GM13977 (cell line): ENCODE results near the gene ZNF547.

Experiments
- DNase-seq: peaks from one replicate; pipeline ENCODE4 v3.0.0; 2012; ENCODE audit warnings: low spot score
- in situ Hi-C: fragments of 300-500 bp; cut with MboI; formaldehyde crosslinking; loops from one replicate; pipeline ENCODE4 v1.12.0; 2022; ENCODE audit warnings: low sequenced_read_pairs, low pct_unique_long_range_greater_than_20kb, mixed read lengths, inconsistent platforms; ENCODE audit not compliant: unreplicated experiment
- TF ChIP-seq, protein P1 (sequence below): IDR thresholded peaks from 2 replicates; pipeline ENCODE4 v1.5.1; 2012; ENCODE audit warnings: mild to moderate bottlenecking, control low read depth; ENCODE audit not compliant: insufficient read depth; ENCODE audit errors: extremely low read depth, missing control alignments

Gene ZNF547

DNA sequence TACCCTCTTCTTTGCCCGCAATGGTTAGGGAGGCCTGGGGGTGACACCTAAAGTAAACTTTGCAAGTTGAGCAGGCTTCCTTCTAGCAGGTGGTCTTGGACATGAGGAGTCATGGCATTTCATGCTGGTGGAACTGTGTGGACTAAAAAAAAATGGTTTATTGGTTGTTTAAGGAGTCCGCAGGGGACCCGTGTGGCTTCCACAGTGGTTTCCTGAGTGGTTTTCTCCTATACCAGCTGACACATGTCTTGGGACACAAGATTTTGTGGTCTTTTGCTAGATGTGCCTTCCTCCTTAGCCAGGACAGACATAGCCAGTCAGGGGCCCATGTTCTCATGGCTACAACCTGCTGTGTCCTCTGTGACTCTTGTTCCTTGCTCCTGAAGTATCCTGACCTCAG is 41.6 kb upstream of the ZNF547 start:
- DNase-seq = no peak
- in situ Hi-C loops = no loop called here
- TF ChIP-seq, protein P1, sequence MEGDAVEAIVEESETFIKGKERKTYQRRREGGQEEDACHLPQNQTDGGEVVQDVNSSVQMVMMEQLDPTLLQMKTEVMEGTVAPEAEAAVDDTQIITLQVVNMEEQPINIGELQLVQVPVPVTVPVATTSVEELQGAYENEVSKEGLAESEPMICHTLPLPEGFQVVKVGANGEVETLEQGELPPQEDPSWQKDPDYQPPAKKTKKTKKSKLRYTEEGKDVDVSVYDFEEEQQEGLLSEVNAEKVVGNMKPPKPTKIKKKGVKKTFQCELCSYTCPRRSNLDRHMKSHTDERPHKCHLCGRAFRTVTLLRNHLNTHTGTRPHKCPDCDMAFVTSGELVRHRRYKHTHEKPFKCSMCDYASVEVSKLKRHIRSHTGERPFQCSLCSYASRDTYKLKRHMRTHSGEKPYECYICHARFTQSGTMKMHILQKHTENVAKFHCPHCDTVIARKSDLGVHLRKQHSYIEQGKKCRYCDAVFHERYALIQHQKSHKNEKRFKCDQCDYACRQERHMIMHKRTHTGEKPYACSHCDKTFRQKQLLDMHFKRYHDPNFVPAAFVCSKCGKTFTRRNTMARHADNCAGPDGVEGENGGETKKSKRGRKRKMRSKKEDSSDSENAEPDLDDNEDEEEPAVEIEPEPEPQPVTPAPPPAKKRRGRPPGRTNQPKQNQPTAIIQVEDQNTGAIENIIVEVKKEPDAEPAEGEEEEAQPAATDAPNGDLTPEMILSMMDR = no peak

DNA sequence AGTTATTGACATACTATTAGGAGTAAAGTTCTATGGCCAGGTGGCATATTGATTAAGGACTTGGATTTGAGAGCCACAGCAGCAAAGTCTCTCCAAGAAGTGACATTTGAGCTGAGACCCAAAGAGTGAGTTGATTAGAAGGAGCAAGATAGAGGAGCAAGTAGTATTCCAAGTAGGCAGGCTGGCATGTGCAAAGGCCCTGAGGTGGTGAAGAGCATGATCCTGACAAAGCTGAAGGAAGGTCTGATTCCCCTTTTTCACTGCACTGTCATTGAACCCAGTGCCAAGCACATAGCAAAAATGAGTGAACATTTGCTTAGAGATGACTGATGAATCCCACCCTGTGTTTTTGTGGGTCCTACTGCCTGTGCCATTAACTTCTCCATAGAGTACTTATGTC is 38.4 kb upstream of the ZNF547 start:
- DNase-seq = no peak
- TF ChIP-seq, protein P1 = no peak
- in situ Hi-C loops = no loop called here

DNA sequence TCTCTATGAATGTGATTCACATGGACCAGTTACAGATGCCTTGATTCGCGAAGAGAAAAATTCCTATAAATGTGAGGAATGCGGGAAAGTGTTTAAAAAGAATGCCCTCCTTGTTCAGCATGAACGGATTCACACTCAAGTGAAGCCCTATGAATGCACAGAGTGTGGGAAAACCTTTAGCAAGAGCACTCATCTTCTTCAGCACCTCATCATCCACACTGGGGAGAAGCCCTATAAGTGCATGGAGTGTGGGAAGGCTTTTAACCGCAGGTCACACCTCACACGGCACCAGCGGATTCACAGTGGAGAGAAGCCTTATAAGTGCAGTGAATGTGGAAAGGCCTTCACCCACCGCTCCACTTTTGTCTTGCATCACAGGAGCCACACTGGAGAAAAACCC is 35.4 kb upstream of the ZNF547 start:
- in situ Hi-C loops = no loop called here
- TF ChIP-seq, protein P1 = no peak
- no peak for DNase-seq

- in situ Hi-C loops = no loop called here
- TF ChIP-seq, protein P1 = no peak
- DNase-seq = no peak
These were observed 29.2 kb upstream of the ZNF547 start for GRCh38 chr19:57334191-57334590.

DNA sequence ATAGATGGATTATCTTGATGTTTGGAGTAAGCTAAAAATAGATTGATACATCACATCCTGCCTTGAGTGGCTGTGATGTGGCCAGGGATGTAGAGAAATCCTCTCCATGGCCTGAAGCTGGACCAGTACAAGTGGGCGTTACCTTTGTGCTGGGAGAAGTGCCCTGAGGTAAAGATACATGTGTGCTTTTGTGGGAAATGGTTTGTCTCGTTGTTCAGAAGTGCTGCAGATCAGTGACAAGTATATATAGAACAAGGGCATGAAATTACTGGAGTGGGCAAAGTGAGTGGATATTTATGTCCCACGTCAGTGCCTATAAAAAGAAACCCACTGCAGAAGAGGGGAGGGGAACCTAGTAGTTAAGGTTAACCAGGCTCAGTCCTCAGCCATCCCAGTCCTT is 24.5 kb upstream of the ZNF547 start:
- DNase-seq = no peak
- TF ChIP-seq, protein P1 = no peak
- in situ Hi-C loops = no loop called here

GRCh38 chr19:57342582-57342981 is 20.8 kb upstream of the ZNF547 start:
- TF ChIP-seq, protein P1 = no peak
- in situ Hi-C loops = no loop called here
- DNase-seq = no peak

GRCh38 chr19:57348136-57348535 is 15.2 kb upstream of the ZNF547 start:
- TF ChIP-seq, protein P1 = no peak
- in situ Hi-C loops = no loop called here
- no peak for DNase-seq
